ENCODE results near the gene CLIC4.

DNA sequence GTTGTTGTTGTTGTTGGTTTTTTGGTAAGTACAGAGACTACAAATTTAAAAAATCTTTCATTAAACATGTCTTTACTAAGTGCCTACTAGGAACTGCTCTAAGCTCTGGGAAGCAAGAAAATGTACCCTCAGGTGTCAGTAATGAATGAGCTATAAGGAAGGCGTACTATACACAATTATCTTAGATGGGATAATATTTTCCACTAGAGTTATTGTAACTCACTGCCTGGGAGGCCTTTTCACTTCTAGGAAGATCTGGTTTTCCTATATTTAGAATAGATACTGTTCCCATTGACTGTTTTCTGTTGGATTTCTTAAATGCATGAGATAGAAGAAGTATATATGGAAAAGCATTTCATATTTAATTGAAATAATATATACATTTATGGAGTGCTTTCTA is 19.6 kb downstream of the CLIC4 start:
- TF ChIP-seq POLR2A (IDR thresholded peaks at IDR 0.05) (no peak), CTCF (IDR thresholded peaks at IDR 0.05 in 4 of 5, conservative IDR thresholded peaks at IDR 0.05 in 1 of 5) (no peak)
